ENCODE measurements around the gene AAK1.

DNA sequence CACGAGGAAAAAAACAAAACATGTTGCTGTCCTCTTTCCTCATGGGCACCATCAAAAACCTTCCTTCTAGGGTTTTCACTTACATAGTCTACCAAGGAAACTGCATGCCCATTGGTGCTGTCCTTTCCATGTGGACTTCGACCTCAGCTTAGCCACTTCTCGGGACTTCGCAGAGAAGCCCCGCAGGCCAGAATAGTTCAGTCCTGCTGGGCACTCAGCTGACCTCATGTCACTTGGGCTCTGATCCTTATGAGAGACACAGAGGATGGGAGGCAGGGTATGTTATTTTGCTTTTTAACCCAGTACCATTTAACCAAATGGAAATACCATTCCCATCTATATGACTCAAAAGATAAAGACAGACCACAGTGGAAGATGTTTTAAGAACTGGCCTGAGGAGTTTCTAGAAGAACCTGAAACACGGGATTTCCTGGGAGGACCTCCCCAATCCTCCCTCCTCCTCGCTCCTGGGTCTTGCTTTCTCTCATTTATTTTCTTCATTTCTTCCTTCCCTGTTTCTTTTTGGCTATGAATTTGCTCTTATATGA, 28.4 kb downstream of the AAK1 start:
- TF ChIP-seq, protein P1, sequence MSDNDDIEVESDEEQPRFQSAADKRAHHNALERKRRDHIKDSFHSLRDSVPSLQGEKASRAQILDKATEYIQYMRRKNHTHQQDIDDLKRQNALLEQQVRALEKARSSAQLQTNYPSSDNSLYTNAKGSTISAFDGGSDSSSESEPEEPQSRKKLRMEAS (IDR thresholded peaks at IDR 0.05): no peak
- TF ChIP-seq ZBTB7A (IDR thresholded peaks at IDR 0.05; ENCODE audit: low read depth): no peak
- TF ChIP-seq EP300 (IDR thresholded peaks at IDR 0.05; ENCODE audit: borderline replicate concordance): no peak
- TF ChIP-seq TCF12 (IDR thresholded peaks at IDR 0.05; ENCODE audit: low read depth): no peak
- no peak for TF ChIP-seq CEBPB (IDR thresholded peaks at IDR 0.05)
- TF ChIP-seq, protein P2, sequence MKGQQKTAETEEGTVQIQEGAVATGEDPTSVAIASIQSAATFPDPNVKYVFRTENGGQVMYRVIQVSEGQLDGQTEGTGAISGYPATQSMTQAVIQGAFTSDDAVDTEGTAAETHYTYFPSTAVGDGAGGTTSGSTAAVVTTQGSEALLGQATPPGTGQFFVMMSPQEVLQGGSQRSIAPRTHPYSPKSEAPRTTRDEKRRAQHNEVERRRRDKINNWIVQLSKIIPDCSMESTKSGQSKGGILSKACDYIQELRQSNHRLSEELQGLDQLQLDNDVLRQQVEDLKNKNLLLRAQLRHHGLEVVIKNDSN (IDR thresholded peaks at IDR 0.05): no peak
- TF ChIP-seq YY1 (IDR thresholded peaks at IDR 0.05; ENCODE audit: low read depth): no peak

All from Ishikawa (cell line).